B cell (primary cell): ENCODE measurements around the gene ASAP3. TPM values are rescaled to one million over a fixed set of nuclear protein-coding genes. Genes with fewer than 3 reads are reported as not detected.

Source experiments
- ATAC-seq: fragments of 200-7000 bp; cut with Tn5 transposase; one replicate; pipeline ENCODE4 v1.10.0; 2021; ENCODE audit warnings: low read depth, mild to moderate bottlenecking, moderate number of reproducible peaks, moderate library complexity
- CTCF ChIA-PET: fragments of 350-600 bp; sonication (Branson Sonifier 250); formaldehyde crosslinking; loops from one replicate; lab custom pipeline; 2021; ENCODE audit warnings: antibody characterized with exemption, inconsistent platforms; lab: Charles Lee
- POLR2A ChIA-PET: fragments of 350-600 bp; sonication (Branson Sonifier 250); formaldehyde crosslinking; loops from one replicate; lab custom pipeline; 2021; ENCODE audit warnings: antibody characterized with exemption; lab: Charles Lee
- DNase-seq: peaks from one replicate; pipeline ENCODE4 v3.0.0; 2013
- H2AFZ ChIP-seq: 2 replicates; pipeline ENCODE4 v1.6.1; 2012; ENCODE audit warnings: mild to moderate bottlenecking, low read depth, low read length; ENCODE audit not compliant: insufficient read depth, poor library complexity, severe bottlenecking
- H3K27ac ChIP-seq, 2 donors: 1 replicate in 1 of 2; 2 replicates in 1 of 2; pipeline ENCODE4 v1.5.1; 2012 to 2013; ENCODE audit warnings: low read length in 2 of 2, mild to moderate bottlenecking in 2 of 2, moderate library complexity in 1 of 2
- H3K27me3 ChIP-seq, 4 experiments: fragments of 200-600 bp in 1 of 4; sonication (generic) in 1 of 4; replicated peaks in 1 of 4; 1 replicate in 2 of 4; 2 replicates in 2 of 4; pipeline versions ENCODE4 v1.6.1 to v1.7.0; 2013 to 2016; ENCODE audit warnings: low read length in 3 of 4, mild to moderate bottlenecking in 2 of 4, mixed read lengths in 1 of 4, moderate library complexity in 1 of 4; ENCODE audit not compliant: insufficient read depth in 4 of 4, control insufficient read depth in 3 of 4; ENCODE audit errors: control extremely low read depth in 1 of 4
- H3K36me3 ChIP-seq, 2 experiments: replicated peaks in 1 of 2; 1 replicate in 1 of 2; 2 replicates in 1 of 2; pipeline versions ENCODE4 v1.6.1 to v1.7.1; 2013; ENCODE audit warnings: low read length in 1 of 2; ENCODE audit not compliant: insufficient read depth in 2 of 2, control insufficient read depth in 1 of 2; ENCODE audit errors: control extremely low read depth in 1 of 2, extremely low read depth in 1 of 2
- H3K4me1 ChIP-seq, 2 donors: fragments of 200-600 bp in 1 of 2; sonication (generic) in 1 of 2; 1 replicate in 1 of 2; 2 replicates in 1 of 2; pipeline versions ENCODE4 v1.5.1 to v1.6.1; 2013 to 2017; ENCODE audit warnings: low read length in 2 of 2; ENCODE audit not compliant: control insufficient read depth in 2 of 2, insufficient read depth in 2 of 2
- H3K4me2 ChIP-seq: replicated peaks from 2 replicates; pipeline ENCODE3; 2012; ENCODE audit warnings: mild to moderate bottlenecking, low read depth, low read length; ENCODE audit not compliant: poor library complexity, severe bottlenecking
- H3K4me3 ChIP-seq, 5 experiments: fragments of 200-600 bp in 1 of 5; sonication (generic) in 1 of 5; 1 replicate in 3 of 5; 2 replicates in 2 of 5; pipeline versions ENCODE4 v1.5.1 to v1.7.0; 2011 to 2016; ENCODE audit warnings: low read length in 4 of 5, mild to moderate bottlenecking in 4 of 5, low read depth in 2 of 5, control low read depth in 1 of 5, moderate library complexity in 1 of 5; ENCODE audit not compliant: insufficient read depth in 1 of 5; ENCODE audit errors: control extremely low read depth in 1 of 5, extremely low read depth in 1 of 5
- H3K79me2 ChIP-seq: fragments of 200-600 bp; sonication (generic); one replicate; pipeline ENCODE4 v1.6.0; 2016; ENCODE audit warnings: low read length; ENCODE audit not compliant: control insufficient read depth, insufficient read depth
- H3K9ac ChIP-seq: fragments of 200-600 bp; sonication (generic); 2 replicates; pipeline ENCODE4 v1.6.1; 2017; ENCODE audit warnings: mild to moderate bottlenecking, low read length, moderate library complexity
- H3K9me3 ChIP-seq, 3 donors: one replicate each; pipeline versions ENCODE4 v1.6.1 to v1.7.1; 2013; ENCODE audit warnings: low read length in 2 of 3; ENCODE audit not compliant: control insufficient read depth in 2 of 3, insufficient read depth in 1 of 3; ENCODE audit errors: control extremely low read depth in 1 of 3
- H4K20me1 ChIP-seq: 2 replicates; pipeline ENCODE4 v1.6.0; 2012; ENCODE audit warnings: mild to moderate bottlenecking, low read length; ENCODE audit not compliant: insufficient read depth, control insufficient read depth, poor library complexity, severe bottlenecking
- H3K27ac Mint-ChIP-seq: one replicate; pipeline ENCODE4 v1.8.0; 2021; ENCODE audit warnings: mixed read lengths
- H3K27me3 Mint-ChIP-seq: one replicate; pipeline ENCODE4 v1.8.0; 2021; ENCODE audit warnings: mixed read lengths
- H3K4me1 Mint-ChIP-seq: one replicate; pipeline ENCODE4 v1.8.0; 2021; ENCODE audit warnings: mixed read lengths
- H3K4me3 Mint-ChIP-seq: one replicate; pipeline ENCODE4 v1.8.0; 2021; ENCODE audit warnings: mixed read lengths
- H3K9me3 Mint-ChIP-seq: one replicate; pipeline ENCODE4 v1.8.0; 2022; ENCODE audit warnings: mixed read lengths; ENCODE audit not compliant: insufficient read depth
- EZH2 ChIP-seq: IDR thresholded peaks from 2 replicates; pipeline ENCODE4 v1.6.1; 2012; ENCODE audit warnings: borderline replicate concordance, low read depth, mild to moderate bottlenecking, moderate library complexity, low read length; ENCODE audit not compliant: insufficient read depth, poor library complexity, severe bottlenecking
- WGBS: methylation state at CpG from one replicate; pipeline ENCODE4 v1.1.5; 2013; ENCODE audit warnings: missing lambda C conversion rate; ENCODE audit not compliant: insufficient coverage; 5-methylcytosine and 5-hydroxymethylcytosine counted together
- intact Hi-C: fragments of 100-400 bp; cut with micrococcal nuclease; formaldehyde crosslinking; loops from one replicate; pipeline ENCODE4 v1.10.0; 2022
- polyA plus RNA-seq: library from polyadenylated mRNA; depleted of rRNA; stranded (reverse); fragments of >200 nt; gene quantifications from 2 replicates; pipeline ENCODE4 v1.2.3, GENCODE V29; 2012
- total RNA-seq, 2 donors: library from RNA; stranded (reverse); fragments of 120-200 nt in 1 of 2; gene quantifications; 1 replicate in 1 of 2; 2 replicates in 1 of 2; pipeline versions ENCODE4 v1.2.3 to v1.2.4, GENCODE V29; 2013 to 2022
- TF ChIP-seq, protein P1 (sequence below): fragments of 200-600 bp; IDR thresholded peaks from one replicate; pipeline ENCODE4 v1.8.0; 2022; ENCODE audit warnings: antibody characterized with exemption, mild to moderate bottlenecking

Gene ASAP3
- total and polyA plus RNA-seq, 2 donors (not counting 1 experiment from before 2014, with no cell fraction given), result 2.9 to 11.0 TPM

DNA sequence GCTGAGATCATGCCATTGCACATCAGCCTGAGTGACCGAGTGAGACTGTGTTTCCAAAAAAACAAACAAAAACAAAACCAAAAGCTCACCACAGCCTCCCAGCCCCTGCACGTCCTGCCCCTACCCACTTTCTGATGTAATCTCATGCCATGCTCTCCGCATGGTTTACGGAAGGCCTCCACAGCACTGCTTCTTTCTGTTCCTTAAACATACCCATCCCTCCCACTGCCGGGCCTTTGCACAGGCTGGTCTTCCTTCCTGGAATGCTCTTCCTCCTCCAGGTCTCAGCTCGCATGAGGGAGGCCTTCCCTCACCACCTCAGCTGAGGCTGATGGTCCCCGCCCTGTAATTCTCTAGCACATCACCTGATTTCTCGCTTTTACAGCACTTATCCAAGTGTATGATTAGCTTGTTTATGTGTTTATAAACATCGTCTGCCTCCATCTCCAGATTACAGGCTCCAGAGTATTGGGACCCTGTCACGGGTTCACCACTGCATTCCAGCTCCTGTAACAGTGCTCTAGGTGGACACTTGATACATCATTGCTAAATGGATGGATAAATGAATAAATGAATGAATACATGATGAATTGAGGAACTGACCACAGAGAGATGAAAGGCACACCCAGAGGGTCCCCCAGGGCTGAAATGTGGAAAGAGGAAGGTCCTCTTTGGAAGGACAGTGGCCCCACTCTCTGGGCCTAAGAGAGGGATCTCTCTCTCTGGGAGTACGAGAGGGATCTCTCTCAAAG, 81.5 kb downstream of the ASAP3 start:
- TF ChIP-seq EZH2, result no peak
- TF ChIP-seq, protein P1, sequence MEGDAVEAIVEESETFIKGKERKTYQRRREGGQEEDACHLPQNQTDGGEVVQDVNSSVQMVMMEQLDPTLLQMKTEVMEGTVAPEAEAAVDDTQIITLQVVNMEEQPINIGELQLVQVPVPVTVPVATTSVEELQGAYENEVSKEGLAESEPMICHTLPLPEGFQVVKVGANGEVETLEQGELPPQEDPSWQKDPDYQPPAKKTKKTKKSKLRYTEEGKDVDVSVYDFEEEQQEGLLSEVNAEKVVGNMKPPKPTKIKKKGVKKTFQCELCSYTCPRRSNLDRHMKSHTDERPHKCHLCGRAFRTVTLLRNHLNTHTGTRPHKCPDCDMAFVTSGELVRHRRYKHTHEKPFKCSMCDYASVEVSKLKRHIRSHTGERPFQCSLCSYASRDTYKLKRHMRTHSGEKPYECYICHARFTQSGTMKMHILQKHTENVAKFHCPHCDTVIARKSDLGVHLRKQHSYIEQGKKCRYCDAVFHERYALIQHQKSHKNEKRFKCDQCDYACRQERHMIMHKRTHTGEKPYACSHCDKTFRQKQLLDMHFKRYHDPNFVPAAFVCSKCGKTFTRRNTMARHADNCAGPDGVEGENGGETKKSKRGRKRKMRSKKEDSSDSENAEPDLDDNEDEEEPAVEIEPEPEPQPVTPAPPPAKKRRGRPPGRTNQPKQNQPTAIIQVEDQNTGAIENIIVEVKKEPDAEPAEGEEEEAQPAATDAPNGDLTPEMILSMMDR, result no peak
- no peak overlapping the region for H3K4me2 ChIP-seq
- H3K27ac Mint-ChIP-seq, result no peak overlapping the region
- no peak overlapping the region for H3K4me3 ChIP-seq
- H3K4me1 Mint-ChIP-seq, result peaks cover 4% of the 10 kb centered on the region
- no peak overlapping the region for H3K9ac ChIP-seq
- H3K4me1 ChIP-seq, result peaks cover 0 to 5% of the 10 kb centered on the region in 2 donors
- H3K27me3 Mint-ChIP-seq, result peaks cover 7% of the 10 kb centered on the region
- intact Hi-C loops, result loop anchor here (5.0 kb wide), 2 partner anchors 85 to 185 kb away; partner anchors contain the start of gene HTR1D
- POLR2A ChIA-PET, result no interaction called here
- WGBS, result 79% methylated on average over 7 of the region's 11 CpGs
- H2AFZ ChIP-seq, result no peak overlapping the region
- no peaks in the 10 kb centered on the region for H3K9me3 Mint-ChIP-seq
- CTCF ChIA-PET, result interaction anchor here (1.0 to 2.5 kb wide), 11 partner anchors 8 to 303 kb away, joined by 3 to 11 read pairs (median 4); partner anchors contain the start of gene TCEA3
- no peaks in the 10 kb centered on the region for H3K36me3 ChIP-seq
- no peaks in the 10 kb centered on the region for H3K9me3 ChIP-seq
- H3K27me3 ChIP-seq, result peaks cover 0 to 3% (median 0%) of the 10 kb centered on the region in 4 experiments
- DNase-seq (no peak), ATAC-seq (no peak)
- no peaks in the 10 kb centered on the region for H4K20me1 ChIP-seq
- no peak overlapping the region for H3K4me3 Mint-ChIP-seq
- H3K79me2 ChIP-seq, result no peaks in the 10 kb centered on the region
- H3K27ac ChIP-seq, result no peak overlapping the region

DNA sequence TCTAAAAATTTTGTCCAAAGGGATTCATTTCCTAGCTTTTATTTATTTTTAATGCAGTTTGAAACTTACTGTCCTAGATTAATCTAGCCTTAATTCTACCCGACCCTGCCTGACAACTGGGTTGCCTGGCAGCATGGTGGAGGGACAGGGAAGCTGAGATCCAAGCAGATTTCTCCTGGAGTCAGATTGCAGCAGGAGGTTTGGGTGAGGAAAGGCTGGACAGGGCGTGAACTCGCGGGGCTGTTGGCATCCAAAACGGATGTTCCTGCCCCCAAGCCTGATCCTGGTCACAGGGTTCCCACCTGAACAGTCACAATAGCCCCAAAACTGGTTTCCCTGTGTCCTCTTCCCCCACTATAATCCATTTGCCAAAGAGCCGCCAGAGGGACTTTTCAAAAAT, 82.7 kb downstream of the ASAP3 start:
- Histone ChIP-seq H3K27ac (no peak overlapping the region), H2AFZ (no peak overlapping the region), H3K36me3 (no peaks in the 10 kb centered on the region), H3K4me2 (no peak overlapping the region), H3K27me3 (peaks cover 0 to 3% (median 1%) of the 10 kb centered on the region in 4 experiments), H4K20me1 (no peaks in the 10 kb centered on the region), H3K4me3 (no peak overlapping the region), H3K4me1 (peaks cover 0 to 5% of the 10 kb centered on the region in 2 donors), H3K79me2 (no peaks in the 10 kb centered on the region), H3K9me3 (no peaks in the 10 kb centered on the region), H3K9ac (no peak overlapping the region)
- TF ChIP-seq EZH2, result no peak
- DNase-seq (no peak), ATAC-seq (no peak)
- Mint-ChIP-seq H3K9me3 (no peaks in the 10 kb centered on the region), H3K4me1 (peaks cover 4% of the 10 kb centered on the region), H3K27ac (no peak overlapping the region), H3K4me3 (no peak overlapping the region), H3K27me3 (peaks cover 10% of the 10 kb centered on the region)
- intact Hi-C loops, result loop anchor here (5.0 kb wide), 2 partner anchors 84 to 184 kb away; partner anchors contain the start of gene HTR1D
- WGBS, result 96% methylated on average over 5 of the region's 6 CpGs
- CTCF ChIA-PET, result interaction anchor here (1.7 kb wide), 1 partner anchor 31 kb away, joined by 3 read pairs; no protein-coding TSS in a partner anchor
- POLR2A ChIA-PET, result no interaction called here
